HEK293 (cell line): Measurements from ENCODE around the gene UBAP2L.

Source experiments
- CTCF ChIA-PET: fragments of 350-600 bp; formaldehyde crosslinking; extraction: SDS; loops from one replicate; lab custom pipeline; 2021; ENCODE audit warnings: antibody characterized with exemption; lab: Yijun Ruan, JAX
- POLR2A ChIA-PET: fragments of 300-600 bp; formaldehyde crosslinking; extraction: SDS; loops from one replicate; lab custom pipeline; 2020; ENCODE audit warnings: antibody characterized with exemption, inconsistent platforms; lab: Yijun Ruan, JAX
- H3K27ac ChIP-seq: fragments of 200-500 bp; sonication (Bioruptor generic); 2 replicates; pipeline ENCODE4 v1.5.1; 2014; ENCODE audit warnings: low read depth, low read length, control low read depth, inconsistent platforms; ENCODE audit errors: extremely low read depth
- H3K36me3 ChIP-seq, 2 experiments: fragments of 200-500 bp in 1 of 2; sonication (Bioruptor generic) in 1 of 2; 1 replicate in 1 of 2; 2 replicates in 1 of 2; pipeline ENCODE4 v1.5.1; 2014 to 2017; ENCODE audit warnings: inconsistent platforms in 2 of 2, low read length in 2 of 2; ENCODE audit not compliant: control insufficient read depth in 2 of 2, insufficient read depth in 1 of 2
- H3K4me1 ChIP-seq: fragments of 200-500 bp; sonication (Bioruptor generic); 2 replicates; pipeline ENCODE4 v1.5.1; 2014; ENCODE audit warnings: mild to moderate bottlenecking, low read length, inconsistent platforms; ENCODE audit not compliant: control insufficient read depth, insufficient read depth
- H3K4me3 ChIP-seq: 2 replicates; pipeline ENCODE4 v1.5.1; 2011; ENCODE audit warnings: low read depth, mild to moderate bottlenecking, control low read depth, low read length, moderate library complexity
- H3K9me3 ChIP-seq: fragments of 200-500 bp; sonication (Bioruptor generic); 2 replicates; pipeline ENCODE4 v1.5.1; 2014; ENCODE audit warnings: low read depth, low read length, inconsistent platforms; ENCODE audit not compliant: control insufficient read depth, insufficient read depth
- CTCF ChIP-seq: fragments of 450-650 bp; formaldehyde crosslinking; IDR thresholded peaks from 2 replicates; pipeline ENCODE4 v1.5.1; 2016; ENCODE audit warnings: missing biosample characterization, missing genetic modification characterization
- EGR2 ChIP-seq: fragments of 450-650 bp; formaldehyde crosslinking; IDR thresholded peaks from 2 replicates; pipeline ENCODE4 v1.5.1; 2016; ENCODE audit warnings: low read depth, missing biosample characterization, missing genetic modification characterization
- GLIS1 ChIP-seq: fragments of 450-650 bp; formaldehyde crosslinking; IDR thresholded peaks from 2 replicates; pipeline ENCODE4 v1.5.1; 2016; ENCODE audit warnings: missing biosample characterization, missing genetic modification characterization
- KLF1 ChIP-seq: fragments of 450-650 bp; formaldehyde crosslinking; IDR thresholded peaks from 2 replicates; pipeline ENCODE4 v1.5.1; 2016; ENCODE audit warnings: missing biosample characterization, missing genetic modification characterization
- MZF1 ChIP-seq: fragments of 450-650 bp; formaldehyde crosslinking; IDR thresholded peaks from 2 replicates; pipeline ENCODE4 v1.5.1; 2017; ENCODE audit warnings: missing biosample characterization, missing genetic modification characterization, borderline replicate concordance
- PATZ1 ChIP-seq: fragments of 450-650 bp; formaldehyde crosslinking; IDR thresholded peaks from 2 replicates; pipeline ENCODE4 v1.5.1; 2016; ENCODE audit warnings: missing biosample characterization, missing genetic modification characterization
- PRDM6 ChIP-seq: fragments of 450-650 bp; formaldehyde crosslinking; IDR thresholded peaks from 2 replicates; pipeline ENCODE4 v1.5.1; 2017; ENCODE audit warnings: missing biosample characterization, missing genetic modification characterization
- REPIN1 ChIP-seq: fragments of 450-650 bp; formaldehyde crosslinking; IDR thresholded peaks from 2 replicates; pipeline ENCODE4 v1.5.1; 2017; ENCODE audit warnings: missing biosample characterization, missing genetic modification characterization, low read depth
- SCRT1 ChIP-seq: fragments of 450-650 bp; formaldehyde crosslinking; IDR thresholded peaks from 2 replicates; pipeline ENCODE4 v1.5.1; 2016; ENCODE audit warnings: missing biosample characterization, missing genetic modification characterization, borderline replicate concordance
- SCRT2 ChIP-seq: fragments of 450-650 bp; formaldehyde crosslinking; IDR thresholded peaks from 2 replicates; pipeline ENCODE4 v1.5.1; 2016; ENCODE audit warnings: missing biosample characterization, missing genetic modification characterization
- WT1 ChIP-seq: fragments of 450-650 bp; formaldehyde crosslinking; IDR thresholded peaks from 2 replicates; pipeline ENCODE4 v1.5.1; 2016; ENCODE audit warnings: missing biosample characterization, missing genetic modification characterization
- ZFHX2 ChIP-seq: fragments of 450-650 bp; formaldehyde crosslinking; conservative IDR thresholded peaks from 2 replicates; pipeline ENCODE4 v1.5.1; 2016; ENCODE audit warnings: missing biosample characterization, missing genetic modification characterization
- ZNF266 ChIP-seq: fragments of 450-650 bp; formaldehyde crosslinking; IDR thresholded peaks from 2 replicates; pipeline ENCODE4 v1.5.1; 2016; ENCODE audit warnings: missing biosample characterization, missing genetic modification characterization, low read depth
- ZNF398 ChIP-seq: fragments of 450-650 bp; formaldehyde crosslinking; IDR thresholded peaks from 2 replicates; pipeline ENCODE4 v1.5.1; 2017; ENCODE audit warnings: missing biosample characterization, missing genetic modification characterization
- ZNF501 ChIP-seq: fragments of 450-650 bp; formaldehyde crosslinking; IDR thresholded peaks from 2 replicates; pipeline ENCODE4 v1.5.1; 2016; ENCODE audit warnings: missing biosample characterization, missing genetic modification characterization
- ZNF530 ChIP-seq: fragments of 450-650 bp; formaldehyde crosslinking; IDR thresholded peaks from 2 replicates; pipeline ENCODE4 v1.5.1; 2016; ENCODE audit warnings: low read depth, missing biosample characterization, missing genetic modification characterization
- ZNF623 ChIP-seq: fragments of 450-650 bp; formaldehyde crosslinking; IDR thresholded peaks from 2 replicates; pipeline ENCODE4 v1.5.1; 2016; ENCODE audit warnings: missing biosample characterization, missing genetic modification characterization
- ZNF639 ChIP-seq: fragments of 450-650 bp; formaldehyde crosslinking; IDR thresholded peaks from 2 replicates; pipeline ENCODE4 v1.5.1; 2016; ENCODE audit warnings: missing biosample characterization, missing genetic modification characterization
- ZSCAN16 ChIP-seq: fragments of 450-650 bp; formaldehyde crosslinking; IDR thresholded peaks from 2 replicates; pipeline ENCODE4 v1.5.1; 2016; ENCODE audit warnings: missing biosample characterization, missing genetic modification characterization
- ZSCAN23 ChIP-seq: fragments of 450-650 bp; formaldehyde crosslinking; IDR thresholded peaks from 2 replicates; pipeline ENCODE4 v1.5.1; 2016; ENCODE audit warnings: missing biosample characterization, missing genetic modification characterization

The UBAP2L gene

GRCh38 chr1:154178911-154179811, 41.6 kb upstream of the UBAP2L start:
- CTCF ChIA-PET = interaction anchor here (0.6 to 2.0 kb wide), 4 partner anchors 27 to 156 kb away, joined by 3 to 7 read pairs (median 4); no protein-coding TSS in a partner anchor
- peaks cover 27% of the 10 kb centered on the region for H3K4me1 ChIP-seq
- H3K36me3 ChIP-seq = peaks cover 16 to 51% of the 10 kb centered on the region in 2 experiments; a peak in 2 of 3 replicates
- no peaks in the 10 kb centered on the region for H3K9me3 ChIP-seq
- TF ChIP-seq CTCF (tag by site-specific recombination) = no peak
- peak; percentile 86; the same call in 1 of the 2 replicates for TF ChIP-seq MZF1 (tag by site-specific recombination)
- no peak for TF ChIP-seq ZSCAN23 (tag by site-specific recombination)
- TF ChIP-seq SCRT2 = 0 out of 2 replicates have a peak, but pooled peaks have one; percentile 20
- peak; percentile 36; the same call in 1 of the 2 replicates for TF ChIP-seq ZFHX2 (tag by site-specific recombination)
- peak; percentile 4; the same call in 1 of the 2 replicates for TF ChIP-seq ZNF266 (tag by site-specific recombination)
- TF ChIP-seq PRDM6 (tag by site-specific recombination) = no peak
- TF ChIP-seq ZNF501 (tag by site-specific recombination) = no peak
- no peak for TF ChIP-seq REPIN1 (tag by site-specific recombination)
- TF ChIP-seq ZSCAN16 = no peak
- TF ChIP-seq KLF1 (tag by site-specific recombination) = peak; percentile 69; the same call in 1 of the 2 replicates
- TF ChIP-seq EGR2 (tag by site-specific recombination) = peak; percentile 65
- no peak for TF ChIP-seq ZNF530 (tag by site-specific recombination)
- TF ChIP-seq ZNF398 (tag by site-specific recombination) = 0 out of 2 replicates have a peak, but pooled peaks have one; percentile 16
- no peak for TF ChIP-seq ZNF639 (tag by site-specific recombination)
- peak; percentile 53 for TF ChIP-seq PATZ1 (tag by site-specific recombination)
- 0 out of 2 replicates have a peak, but pooled peaks have one; percentile 42 for TF ChIP-seq SCRT1 (tag by site-specific recombination)
- TF ChIP-seq WT1 (tag by site-specific recombination) = peak; percentile 99
- no peak for TF ChIP-seq ZNF623 (tag by site-specific recombination)
- peak; percentile 23; the same call in 1 of the 2 replicates for TF ChIP-seq GLIS1 (tag by site-specific recombination)
- no peak overlapping the region for H3K4me3 ChIP-seq
- POLR2A ChIA-PET = interaction anchor here (1.0 to 3.9 kb wide), 2 partner anchors 188 kb away, joined by 3 to 21 read pairs; partner anchors contain the start of gene RPS27
- H3K27ac ChIP-seq = 0 out of 2 replicates have a peak overlapping the region, but pooled peaks have one; percentile 1
